Right ventricle myocardium superior (tissue), 1 donor: Measurements from ENCODE around the gene TRIM32. TPM values are rescaled to one million over a fixed set of nuclear protein-coding genes. Genes with fewer than 3 reads are reported as not detected.

Source experiments
- ATAC-seq: fragments of 200-7000 bp; cut with Tn5 transposase; one replicate; pipeline ENCODE4 v1.9.1; 2020; ENCODE audit warnings: mild to moderate bottlenecking; ENCODE audit not compliant: poor library complexity
- DNase-seq: peaks from one replicate; pipeline ENCODE4 v3.0.0-alpha.2; 2020
- intact Hi-C: fragments of 100-400 bp; cut with DNase I; formaldehyde crosslinking; loops from one replicate; pipeline ENCODE4 v1.11.2; 2022
- long read RNA-seq: library from polyadenylated mRNA; unstranded; transcript quantifications from one replicate; pipeline ENCODE4 v2.0.0, GENCODE V29; 2021
- total RNA-seq: library from RNA; stranded (reverse); fragmentation: NEBNext Ultra II Directional; extraction: Animal tissue kit (Norgen Biotek cat#: 25700); gene quantifications from one replicate; pipeline ENCODE4 v1.2.1, GENCODE V29; 2021
- donor health status: DM: no; HTN: yes; CAD: no; lungs with severe emphysema.

The TRIM32 gene, protein sequence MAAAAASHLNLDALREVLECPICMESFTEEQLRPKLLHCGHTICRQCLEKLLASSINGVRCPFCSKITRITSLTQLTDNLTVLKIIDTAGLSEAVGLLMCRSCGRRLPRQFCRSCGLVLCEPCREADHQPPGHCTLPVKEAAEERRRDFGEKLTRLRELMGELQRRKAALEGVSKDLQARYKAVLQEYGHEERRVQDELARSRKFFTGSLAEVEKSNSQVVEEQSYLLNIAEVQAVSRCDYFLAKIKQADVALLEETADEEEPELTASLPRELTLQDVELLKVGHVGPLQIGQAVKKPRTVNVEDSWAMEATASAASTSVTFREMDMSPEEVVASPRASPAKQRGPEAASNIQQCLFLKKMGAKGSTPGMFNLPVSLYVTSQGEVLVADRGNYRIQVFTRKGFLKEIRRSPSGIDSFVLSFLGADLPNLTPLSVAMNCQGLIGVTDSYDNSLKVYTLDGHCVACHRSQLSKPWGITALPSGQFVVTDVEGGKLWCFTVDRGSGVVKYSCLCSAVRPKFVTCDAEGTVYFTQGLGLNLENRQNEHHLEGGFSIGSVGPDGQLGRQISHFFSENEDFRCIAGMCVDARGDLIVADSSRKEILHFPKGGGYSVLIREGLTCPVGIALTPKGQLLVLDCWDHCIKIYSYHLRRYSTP
- 15.2 TPM for total RNA-seq
- long read RNA-seq, transcript TRIM32-203 (2 exons, 3,717 nt) = minor isoform, 26 of 60 reads
- long read RNA-seq, transcript TRIM32-201 (2 exons, 3,688 nt) = major isoform, 30 of 60 reads
- long read RNA-seq, partial matches to known transcripts = 0 of 60 reads
- long read RNA-seq, other reads (novel, unspliced or antisense) = 4 of 60 reads

DNA sequence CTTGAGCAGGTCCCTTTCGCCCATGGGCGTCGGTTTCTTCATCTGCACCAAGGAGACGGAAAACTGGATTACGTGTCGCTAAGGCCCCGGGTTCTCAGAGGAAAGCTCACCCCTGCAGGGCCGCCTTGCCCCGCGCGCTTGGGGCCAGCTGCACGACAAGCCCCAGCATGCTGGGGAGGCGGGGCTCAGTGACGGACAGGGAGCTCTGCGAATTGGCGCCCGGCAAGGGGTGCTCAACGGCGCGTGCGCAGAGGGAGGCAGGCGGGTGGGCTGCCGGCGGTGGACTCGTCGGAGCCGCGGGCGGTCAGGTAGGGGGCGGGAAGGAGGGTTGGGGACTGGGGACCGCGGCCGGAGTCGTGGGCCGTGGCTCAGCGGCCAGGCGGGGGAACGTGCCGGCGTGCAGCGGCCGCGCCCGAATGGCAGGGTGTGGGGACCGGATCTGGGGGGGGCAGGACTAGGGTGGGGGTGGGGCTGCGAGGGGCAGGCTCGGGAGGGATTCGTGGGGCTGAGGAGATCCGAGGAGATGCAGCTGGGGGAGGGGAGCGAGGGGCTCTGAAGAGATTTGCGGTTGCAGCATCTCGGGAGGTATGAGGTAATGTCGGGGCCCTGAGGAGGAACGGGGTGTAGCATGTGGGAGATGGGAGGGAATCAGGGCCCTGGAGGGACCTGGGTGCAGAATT, at the start of gene TRIM32:
TSS of gene TRIM32 (plus strand) at position 232 of the 680 bp plus-strand sequence. CDS start 10,438 bp downstream, outside the sequence.
- ATAC-seq = peak; percentile 99
- peak; percentile 96 for DNase-seq
- intact Hi-C loops = no loop called here

DNA sequence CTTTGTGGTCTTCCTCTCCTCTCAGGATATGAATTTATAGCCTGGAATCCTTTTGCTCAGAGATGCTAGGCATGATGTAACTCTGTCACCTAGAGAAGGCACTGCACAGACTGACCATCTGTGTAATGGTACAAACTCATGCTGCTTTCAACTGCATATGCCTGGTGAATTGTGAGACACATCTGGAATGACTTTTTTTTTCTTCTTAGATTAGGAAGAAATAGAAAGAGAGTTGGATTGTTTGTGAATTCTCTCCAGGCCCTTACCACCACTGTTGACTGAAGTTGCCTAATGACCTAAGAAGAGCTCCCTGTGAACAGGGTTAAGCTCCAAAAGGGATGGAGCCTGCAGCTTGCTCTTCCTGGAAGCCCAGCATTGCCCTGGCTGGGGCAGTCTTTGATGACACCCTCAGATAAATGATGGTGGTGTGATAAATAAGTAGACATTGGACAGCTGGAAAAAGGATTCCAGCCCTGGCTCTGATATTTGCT, 47.8 kb upstream of the TRIM32 start:
- ATAC-seq (no peak), DNase-seq (no peak)
- intact Hi-C loops = no loop called here

DNA sequence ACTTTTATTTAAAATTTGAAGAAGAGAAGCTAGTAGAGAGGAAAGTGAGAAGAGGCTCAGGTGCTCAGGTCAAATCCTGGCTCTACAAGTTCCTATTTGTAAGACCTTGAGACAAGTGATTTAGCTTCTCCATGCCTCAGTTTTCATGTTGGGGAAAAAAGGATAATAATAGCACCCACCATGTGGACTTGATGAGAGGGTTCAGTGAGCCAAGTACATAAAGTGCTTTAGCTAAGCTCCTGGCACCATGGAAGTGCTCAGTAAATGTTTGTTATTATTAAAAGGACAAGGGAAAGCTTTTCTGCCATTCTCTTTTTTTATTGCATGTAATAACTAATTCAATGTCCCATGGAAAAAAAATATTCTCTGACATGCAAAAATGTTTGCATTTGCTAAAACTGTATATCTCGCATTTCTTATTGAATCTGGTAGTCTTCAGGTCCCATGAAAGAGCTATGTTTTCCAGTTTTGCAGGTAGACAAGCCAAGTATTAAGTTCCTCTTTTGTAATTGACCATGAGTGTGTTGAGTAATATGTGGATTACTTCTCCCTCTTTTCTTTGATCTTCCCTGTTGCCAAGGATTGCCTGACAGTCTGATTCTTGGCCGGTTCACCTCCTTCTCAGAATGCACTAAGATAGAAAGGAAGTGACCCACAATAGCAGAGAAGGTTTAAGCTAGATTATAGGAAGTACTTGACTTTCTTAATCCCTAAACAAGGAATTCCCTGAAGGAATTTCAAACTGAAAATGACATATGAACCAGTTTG, 45.6 kb upstream of the TRIM32 start:
- DNase-seq = no peak
- intact Hi-C loops = loop anchor here (10.0 kb wide), 1 partner anchor 67 kb away; no protein-coding TSS in a partner anchor
- ATAC-seq = peak; percentile 72

DNA sequence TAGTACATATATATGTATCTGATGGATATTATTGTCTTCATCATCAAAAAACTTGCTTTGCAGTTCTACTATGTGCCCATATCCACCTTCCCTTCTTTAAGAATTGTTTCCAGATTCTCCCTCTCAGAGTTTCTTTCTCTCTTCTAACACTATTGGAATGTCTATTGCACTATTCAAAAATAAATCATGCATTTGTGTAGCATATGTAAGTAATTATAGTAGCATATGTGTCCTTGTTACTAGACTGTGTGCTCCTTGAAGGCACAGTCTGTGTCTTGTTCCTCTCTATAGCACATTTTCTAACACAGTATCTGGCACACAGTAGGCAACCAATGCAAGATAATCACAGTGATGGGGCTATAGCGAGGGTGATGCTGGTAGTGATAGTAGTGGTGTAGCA, 43.4 kb upstream of the TRIM32 start:
- ATAC-seq = no peak
- intact Hi-C loops = loop anchor here (10.0 kb wide), 1 partner anchor 69 kb away; no protein-coding TSS in a partner anchor
- DNase-seq = no peak

DNA sequence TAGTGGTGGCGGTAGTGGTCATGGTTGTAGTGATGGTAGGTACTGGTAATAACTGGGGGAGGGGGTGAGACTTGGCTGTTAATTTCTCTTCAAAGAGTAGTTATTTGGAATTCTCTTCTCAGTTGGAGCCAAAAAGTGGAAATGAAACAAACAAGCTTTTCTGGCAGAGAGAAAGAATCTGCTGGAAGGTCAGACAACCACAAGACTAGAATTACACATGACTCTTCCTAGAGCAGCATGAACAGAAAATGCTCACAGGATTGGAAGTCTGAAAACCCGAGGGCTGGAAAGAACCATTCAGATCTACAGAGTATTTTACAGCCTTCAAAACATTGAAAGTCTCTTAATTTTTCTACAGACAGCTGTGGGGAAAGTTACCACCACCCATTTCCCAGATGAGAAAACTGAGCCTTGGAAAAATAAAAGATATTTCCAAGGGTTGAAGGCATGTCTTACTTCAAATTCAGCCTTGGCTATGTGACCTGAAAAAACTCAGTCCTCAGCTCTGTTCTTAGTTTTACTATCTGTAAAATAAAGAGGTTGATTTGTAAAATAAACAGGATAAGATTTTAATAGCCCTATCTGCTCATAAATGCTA, 42.9 kb upstream of the TRIM32 start:
- intact Hi-C loops = loop anchor here (10.0 kb wide), 1 partner anchor 69 kb away; no protein-coding TSS in a partner anchor
- no peak for ATAC-seq
- no peak for DNase-seq

DNA sequence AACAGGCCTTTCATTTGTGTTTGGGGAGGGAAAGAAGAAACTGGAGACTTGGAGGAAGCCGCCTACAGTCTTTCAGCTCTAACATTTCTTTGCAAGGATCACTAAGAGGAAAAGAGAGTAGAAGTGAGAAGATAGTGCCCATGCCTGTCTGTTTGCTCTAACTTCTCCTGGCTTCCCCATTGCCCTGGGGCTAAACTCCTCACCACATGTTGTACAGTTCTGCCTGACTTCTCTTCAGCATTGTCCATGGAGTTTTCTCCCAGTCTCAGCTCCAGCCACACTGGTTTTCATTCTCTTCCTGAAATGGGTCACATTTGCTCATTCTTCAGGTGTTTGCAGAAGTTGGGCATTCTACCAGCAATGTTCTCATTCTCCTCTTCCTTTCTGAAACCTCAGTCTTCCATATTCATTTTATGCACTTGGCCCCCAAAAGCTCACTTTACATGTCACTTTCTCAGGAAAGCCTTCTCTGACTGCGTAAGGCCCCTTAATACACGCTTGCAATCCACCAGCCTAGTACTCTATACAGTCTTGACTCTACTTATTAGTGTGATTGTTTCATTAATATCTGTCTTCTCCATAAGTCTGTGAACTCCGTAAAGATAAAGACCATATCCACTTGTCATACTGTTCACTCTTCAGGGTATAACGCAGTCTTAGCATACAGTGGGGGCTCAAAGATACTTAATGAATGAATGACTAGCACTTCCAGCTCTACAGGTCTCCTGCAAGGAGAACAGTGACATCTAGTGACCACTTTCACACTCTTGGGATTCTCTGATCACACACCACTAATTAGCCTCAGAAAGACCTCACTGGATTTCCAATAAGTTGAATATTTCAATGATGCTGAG, 40.2 kb upstream of the TRIM32 start:
- intact Hi-C loops = loop anchor here (10.0 kb wide), 1 partner anchor 72 kb away; no protein-coding TSS in a partner anchor
- DNase-seq (no peak), ATAC-seq (peak; percentile 72)

DNA sequence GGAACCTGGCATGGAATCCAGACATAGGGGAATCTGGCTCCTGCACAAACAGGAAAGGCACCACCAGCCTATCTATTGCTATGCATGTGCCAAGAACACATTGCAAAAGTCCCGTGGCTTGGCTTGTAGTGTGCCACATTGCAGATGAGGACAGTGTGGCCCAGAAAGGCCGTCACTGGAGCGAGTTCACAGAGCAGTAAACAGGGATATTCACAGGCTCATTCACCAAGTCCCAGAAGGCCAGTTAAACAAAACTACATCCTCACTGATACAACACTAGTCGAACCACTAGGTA, 39.6 kb upstream of the TRIM32 start:
- DNase-seq (peak; percentile 77), ATAC-seq (peak; percentile 95)
- intact Hi-C loops = loop anchor here (10.0 kb wide), 1 partner anchor 73 kb away; no protein-coding TSS in a partner anchor

DNA sequence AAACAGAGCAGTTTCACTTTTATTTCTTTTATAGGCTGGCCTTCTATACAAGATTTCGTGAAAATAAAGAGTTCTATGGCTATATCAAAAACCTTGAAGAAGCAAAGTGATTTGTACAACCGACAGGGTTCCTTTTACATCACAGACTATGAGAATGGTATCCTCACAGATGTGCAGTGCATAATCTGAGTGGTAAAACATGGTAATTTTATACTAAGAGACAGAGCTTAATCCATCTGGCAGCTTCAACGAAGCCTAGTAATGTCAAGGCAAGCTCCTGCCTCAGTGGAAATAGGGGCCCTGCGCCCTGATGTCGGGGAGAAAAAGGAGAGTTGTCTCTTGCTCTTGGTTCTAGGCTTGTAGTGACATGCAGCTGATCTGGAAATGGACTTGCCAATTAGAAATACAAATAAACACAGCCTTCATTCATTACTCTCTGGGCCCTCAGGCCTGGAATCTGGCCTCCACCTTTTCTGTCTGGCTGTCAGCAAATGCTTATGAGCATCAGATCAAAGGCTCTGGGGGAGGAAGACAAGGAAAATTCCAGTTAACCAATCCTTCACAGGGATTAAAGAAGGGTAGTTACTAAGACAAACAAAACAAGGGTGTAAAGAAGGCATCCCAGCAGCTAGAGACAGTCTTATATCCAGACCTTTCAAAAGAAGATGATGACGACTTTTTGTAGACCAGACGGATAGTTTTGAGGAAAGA, 33.6 kb upstream of the TRIM32 start:
- intact Hi-C loops = no loop called here
- no peak for DNase-seq
- ATAC-seq = no peak

DNA sequence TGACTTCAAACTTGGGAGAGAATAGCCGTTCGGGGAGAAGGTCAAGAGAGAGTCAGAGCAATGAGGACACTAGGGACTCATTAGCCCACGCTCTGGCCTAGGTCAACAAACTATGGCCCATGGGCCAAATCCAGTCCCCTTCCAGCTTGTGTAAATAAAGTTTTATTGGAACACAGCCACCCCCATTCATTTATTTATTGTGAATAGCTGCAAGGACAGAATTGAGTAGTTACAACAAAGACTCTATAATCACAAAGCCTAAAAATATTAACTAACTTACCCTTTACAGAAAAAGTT, 33.1 kb upstream of the TRIM32 start:
- no peak for DNase-seq
- intact Hi-C loops = no loop called here
- ATAC-seq = no peak

DNA sequence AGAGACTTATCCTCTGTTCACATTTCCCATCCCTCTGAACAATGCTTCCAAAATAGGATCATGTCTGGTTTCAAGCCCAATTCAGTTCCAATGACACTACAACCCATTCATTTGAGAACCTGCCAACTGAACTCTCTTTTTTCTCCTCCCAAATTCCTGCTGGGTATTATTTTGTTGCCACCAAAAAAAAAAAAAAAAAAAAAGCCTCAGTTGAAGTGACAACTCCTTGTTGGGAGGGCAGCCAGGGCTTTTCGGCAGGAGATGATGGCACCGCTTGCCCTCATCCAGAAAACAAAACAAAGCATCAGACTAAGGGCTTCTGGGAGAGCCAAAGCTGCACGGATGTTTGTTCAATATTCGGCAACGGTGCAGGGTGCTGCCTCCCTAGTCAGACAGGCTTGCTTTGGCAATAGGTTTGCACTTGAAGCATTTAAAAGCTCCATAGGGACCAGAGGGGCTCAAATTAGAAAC, 30.6 kb upstream of the TRIM32 start:
- intact Hi-C loops = loop anchor here (5.0 kb wide), 1 partner anchor 499 kb away; no protein-coding TSS in a partner anchor
- peak; percentile 45 for DNase-seq
- peak; percentile 50 for ATAC-seq

DNA sequence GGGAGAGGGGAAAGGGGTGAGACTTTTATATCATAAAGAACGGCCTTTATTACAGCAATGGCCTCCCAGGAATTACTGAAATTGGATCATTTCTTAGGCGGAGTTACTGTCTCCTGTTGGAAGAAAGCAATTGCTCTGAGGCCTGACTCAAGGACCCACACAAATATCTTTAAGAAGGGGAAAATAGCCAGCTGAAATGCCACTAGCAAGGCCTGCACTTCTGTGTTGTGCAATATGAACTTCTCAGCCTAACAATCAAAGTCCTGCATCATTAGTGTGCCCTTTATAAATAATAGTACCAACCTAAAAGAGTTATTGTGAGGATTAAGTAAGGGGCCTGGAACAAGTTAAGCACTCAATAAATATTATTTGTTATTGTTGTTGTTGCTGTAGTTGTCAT, 30.1 kb upstream of the TRIM32 start:
- DNase-seq (no peak), ATAC-seq (peak; percentile 30)
- intact Hi-C loops = loop anchor here (5.0 kb wide), 1 partner anchor 500 kb away; no protein-coding TSS in a partner anchor

DNA sequence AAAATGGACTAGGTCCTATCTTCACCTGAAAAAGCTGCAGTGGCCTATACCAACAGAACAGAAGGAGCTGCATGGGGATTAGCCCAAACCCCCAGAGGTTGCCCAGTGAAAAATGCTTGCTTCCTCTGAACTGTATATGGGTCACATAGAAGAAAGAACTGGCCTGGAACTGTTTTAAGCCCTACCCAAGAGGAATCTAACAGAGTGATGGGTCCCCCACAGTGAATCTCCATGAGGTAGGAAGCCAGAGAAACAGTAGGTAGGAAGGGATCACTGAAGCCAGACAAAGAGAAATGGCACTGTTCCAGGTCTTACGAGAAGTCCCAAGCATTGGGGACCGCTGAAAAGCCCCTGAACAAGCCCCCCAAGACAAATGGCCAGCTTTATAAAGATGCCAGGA, 28.8 kb upstream of the TRIM32 start:
- no peak for ATAC-seq

DNA sequence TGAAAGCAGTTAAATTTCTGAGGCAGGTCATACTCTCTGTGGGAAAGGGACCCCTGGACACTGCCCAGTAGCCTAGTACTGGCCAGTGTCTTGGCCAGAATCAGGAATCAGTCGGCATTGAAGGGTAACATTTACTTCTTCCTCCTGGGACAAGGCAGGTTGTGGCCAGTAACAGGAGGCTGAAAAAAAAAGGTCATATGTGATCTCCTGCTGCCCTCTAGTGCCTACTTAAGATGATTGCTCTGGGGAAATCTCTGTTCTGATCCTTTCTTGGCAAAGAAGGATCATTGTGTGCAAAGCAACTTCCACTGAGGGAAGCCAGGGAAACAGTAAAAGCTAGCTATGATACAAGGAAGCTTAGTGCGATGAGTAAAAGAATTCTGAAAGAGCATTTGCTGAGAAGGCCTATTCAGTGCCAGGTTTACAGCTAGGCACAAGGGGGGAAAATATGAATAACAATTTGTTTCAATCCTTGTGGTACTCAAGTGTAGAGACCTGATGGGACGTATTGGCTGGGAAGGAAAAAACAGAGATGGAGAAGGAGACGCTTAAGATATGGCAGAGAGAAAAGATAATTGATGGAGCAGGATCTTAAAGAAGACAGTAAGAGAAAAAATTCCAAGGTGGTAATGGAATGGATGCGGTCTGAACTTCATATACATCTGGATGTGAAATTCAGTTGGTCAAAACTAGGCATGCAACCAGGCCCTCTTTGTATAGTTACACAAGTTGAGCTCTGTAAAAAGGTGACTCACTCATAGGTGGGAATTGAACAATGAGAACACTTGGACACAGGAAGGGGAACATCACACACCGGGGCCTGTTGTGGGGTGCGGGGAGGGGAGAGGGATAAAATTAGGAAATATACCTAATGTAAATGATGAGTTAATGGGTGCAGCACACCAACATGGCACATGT, 25.8 kb upstream of the TRIM32 start:
- ATAC-seq (peak; percentile 88), DNase-seq (no peak)
- intact Hi-C loops = loop anchor here (5.0 to 10.0 kb wide), 2 partner anchors 776 to 1069 kb away; no protein-coding TSS in a partner anchor

More for the DNA sequence above, 28.8 kb upstream of the TRIM32 start:
- DNase-seq = no peak
- intact Hi-C loops = loop anchor here (5.0 kb wide), 1 partner anchor 501 kb away; no protein-coding TSS in a partner anchor

DNA sequence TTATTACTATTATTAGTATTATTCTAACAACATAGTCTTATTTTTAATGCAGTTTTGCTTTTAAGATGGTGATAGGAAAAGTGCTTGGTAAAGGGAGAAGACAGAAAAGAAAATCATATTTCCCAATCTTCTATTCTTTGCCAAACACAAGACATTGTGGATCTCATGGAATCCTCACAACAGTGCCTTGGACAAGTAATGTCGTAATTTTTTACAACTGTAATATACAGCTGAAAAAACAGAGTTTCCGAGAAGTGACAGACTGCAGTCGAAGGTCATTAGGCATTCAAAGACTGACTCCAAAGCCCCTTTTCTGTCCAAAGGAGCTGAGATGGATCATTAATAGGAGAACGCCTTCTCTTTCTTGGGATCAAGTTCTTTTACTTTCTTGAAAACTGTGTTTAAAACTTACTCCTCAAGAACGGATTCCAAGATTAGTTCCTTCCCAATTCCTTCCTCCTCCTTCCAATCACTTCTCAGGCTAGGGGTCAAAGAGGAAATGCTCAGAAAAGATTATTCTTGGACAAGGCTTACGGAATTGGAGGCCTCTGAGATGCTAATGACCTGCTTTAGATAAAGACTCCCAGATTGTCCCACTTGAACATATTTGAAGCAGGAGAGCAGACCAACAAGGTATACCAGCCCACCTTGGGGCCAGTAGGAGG, 24.3 kb upstream of the TRIM32 start:
- DNase-seq = no peak
- intact Hi-C loops = loop anchor here (5.0 to 10.0 kb wide), 2 partner anchors 778 to 1070 kb away; no protein-coding TSS in a partner anchor
- ATAC-seq = peak; percentile 32
